K562 (cell line): ENCODE results near the gene HSF2BP.

Source experiments
- CHD4 ChIP-seq: fragments of 200-600 bp; sonication (generic); IDR thresholded peaks from 3 replicates; pipeline ENCODE4 v1.6.1; 2012; ENCODE audit warnings: low read depth, mild to moderate bottlenecking, mixed read lengths, low read length, inconsistent platforms; ENCODE audit not compliant: insufficient read depth, insufficient replicate concordance, poor library complexity, severe bottlenecking
- RAD51 ChIP-seq: fragments of 450-650 bp; IDR thresholded peaks from 2 replicates; pipeline ENCODE4 v1.7.1; 2016; ENCODE audit warnings: low read depth, mild to moderate bottlenecking, borderline replicate concordance
- SMARCC2 ChIP-seq: fragments of 450-650 bp; IDR thresholded peaks from 2 replicates; pipeline ENCODE4 v1.6.1; 2017; ENCODE audit warnings: antibody characterized with exemption, moderate library complexity, mild to moderate bottlenecking, low read depth
- ZC3H4 ChIP-seq: sonication (generic); formaldehyde crosslinking; IDR thresholded peaks from 2 replicates; pipeline ENCODE4 v1.9.0; 2021; ENCODE audit warnings: missing genetic modification reagents, borderline replicate concordance

DNA sequence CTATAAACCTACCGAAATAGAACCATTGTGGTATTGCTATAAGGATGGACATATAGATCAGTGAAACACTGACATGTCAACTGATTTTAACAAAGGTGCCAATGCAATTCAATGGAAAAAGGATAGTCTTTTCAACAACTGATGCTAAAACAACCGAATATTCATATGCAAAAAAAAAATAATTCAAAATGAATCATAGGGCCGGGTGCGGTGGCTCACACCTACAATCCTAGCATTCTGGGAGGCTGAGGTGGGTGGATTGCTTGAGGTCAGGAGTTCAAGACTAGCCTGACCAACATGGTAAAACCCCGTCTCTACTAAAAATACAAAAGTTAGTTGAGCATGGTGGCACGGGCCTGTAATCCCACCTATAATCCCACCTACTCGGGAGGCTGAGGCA lies 23.9 kb downstream of the HSF2BP start:
- TF ChIP-seq SMARCC2 (no peak), RAD51 (no peak), CHD4 (no peak), ZC3H4 (no peak)
